ENCODE measurements around the gene DEGS1.

GRCh38 chr1:224159541-224159940, 23.5 kb upstream of the DEGS1 start:
- TF ChIP-seq GATA2 (IDR thresholded peaks at IDR 0.05; ENCODE audit: low read depth, low read length) (no peak), GATA3 (IDR thresholded peaks at IDR 0.05; ENCODE audit: low read depth, low read length) (no peak)

Measured in SH-SY5Y (cell line).